ENCODE data around the gene SORT1.

Gene SORT1

DNA sequence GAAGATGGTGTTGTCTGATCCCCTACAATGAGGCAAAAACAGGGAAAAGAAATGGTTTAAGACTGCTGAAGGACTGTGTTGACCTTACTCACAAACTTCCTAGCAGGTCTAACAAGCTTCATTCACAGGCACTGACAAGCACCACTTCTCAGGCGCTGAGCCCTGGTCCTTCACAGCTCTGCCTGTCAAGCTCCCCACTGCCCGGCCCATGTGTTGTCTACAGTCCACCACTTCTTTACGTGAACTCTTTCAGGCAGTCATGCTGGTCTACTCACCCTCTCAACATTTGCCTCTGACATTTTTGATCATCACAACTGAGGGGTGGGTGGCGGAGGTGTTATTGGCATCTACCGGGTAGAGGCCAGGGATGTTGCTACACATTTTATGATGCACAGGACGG lies 50.2 kb downstream of the SORT1 start:
- H3K9ac ChIP-seq (ENCODE audit: low read length): no peak overlapping the region
- H3K27me3 ChIP-seq (ENCODE audit: low read length): no peaks in the 10 kb centered on the region
- TF ChIP-seq, protein P1, sequence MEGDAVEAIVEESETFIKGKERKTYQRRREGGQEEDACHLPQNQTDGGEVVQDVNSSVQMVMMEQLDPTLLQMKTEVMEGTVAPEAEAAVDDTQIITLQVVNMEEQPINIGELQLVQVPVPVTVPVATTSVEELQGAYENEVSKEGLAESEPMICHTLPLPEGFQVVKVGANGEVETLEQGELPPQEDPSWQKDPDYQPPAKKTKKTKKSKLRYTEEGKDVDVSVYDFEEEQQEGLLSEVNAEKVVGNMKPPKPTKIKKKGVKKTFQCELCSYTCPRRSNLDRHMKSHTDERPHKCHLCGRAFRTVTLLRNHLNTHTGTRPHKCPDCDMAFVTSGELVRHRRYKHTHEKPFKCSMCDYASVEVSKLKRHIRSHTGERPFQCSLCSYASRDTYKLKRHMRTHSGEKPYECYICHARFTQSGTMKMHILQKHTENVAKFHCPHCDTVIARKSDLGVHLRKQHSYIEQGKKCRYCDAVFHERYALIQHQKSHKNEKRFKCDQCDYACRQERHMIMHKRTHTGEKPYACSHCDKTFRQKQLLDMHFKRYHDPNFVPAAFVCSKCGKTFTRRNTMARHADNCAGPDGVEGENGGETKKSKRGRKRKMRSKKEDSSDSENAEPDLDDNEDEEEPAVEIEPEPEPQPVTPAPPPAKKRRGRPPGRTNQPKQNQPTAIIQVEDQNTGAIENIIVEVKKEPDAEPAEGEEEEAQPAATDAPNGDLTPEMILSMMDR (IDR thresholded peaks at IDR 0.05; ENCODE audit: insufficient read depth, low read length, poor library complexity, severe bottlenecking): no peak
- H3K79me2 ChIP-seq (ENCODE audit: insufficient read depth, low read length): no peaks in the 10 kb centered on the region
- no peaks in the 10 kb centered on the region for H4K20me1 ChIP-seq (ENCODE audit: low read depth, low read length)
- H3K36me3 ChIP-seq (ENCODE audit: low read length): no peaks in the 10 kb centered on the region
- H2AFZ ChIP-seq (ENCODE audit: low read depth, low read length, severe bottlenecking): no peak overlapping the region
- no peak overlapping the region for H3K27ac ChIP-seq (ENCODE audit: low read depth, low read length)
- H3K4me2 ChIP-seq (ENCODE audit: low read depth, low read length, poor library complexity, severe bottlenecking): no peak overlapping the region
- H3F3A ChIP-seq (ENCODE audit: insufficient read depth): no peaks in the 10 kb centered on the region
- H3K9me3 ChIP-seq (ENCODE audit: insufficient read depth, low read length): no peaks in the 10 kb centered on the region
- no peak overlapping the region for H3K4me3 ChIP-seq (ENCODE audit: insufficient read depth, low read length, poor library complexity, severe bottlenecking)
- H3K9me2 ChIP-seq (replicated peaks; ENCODE audit: insufficient read depth, low read length): no peaks in the 10 kb centered on the region

DNA sequence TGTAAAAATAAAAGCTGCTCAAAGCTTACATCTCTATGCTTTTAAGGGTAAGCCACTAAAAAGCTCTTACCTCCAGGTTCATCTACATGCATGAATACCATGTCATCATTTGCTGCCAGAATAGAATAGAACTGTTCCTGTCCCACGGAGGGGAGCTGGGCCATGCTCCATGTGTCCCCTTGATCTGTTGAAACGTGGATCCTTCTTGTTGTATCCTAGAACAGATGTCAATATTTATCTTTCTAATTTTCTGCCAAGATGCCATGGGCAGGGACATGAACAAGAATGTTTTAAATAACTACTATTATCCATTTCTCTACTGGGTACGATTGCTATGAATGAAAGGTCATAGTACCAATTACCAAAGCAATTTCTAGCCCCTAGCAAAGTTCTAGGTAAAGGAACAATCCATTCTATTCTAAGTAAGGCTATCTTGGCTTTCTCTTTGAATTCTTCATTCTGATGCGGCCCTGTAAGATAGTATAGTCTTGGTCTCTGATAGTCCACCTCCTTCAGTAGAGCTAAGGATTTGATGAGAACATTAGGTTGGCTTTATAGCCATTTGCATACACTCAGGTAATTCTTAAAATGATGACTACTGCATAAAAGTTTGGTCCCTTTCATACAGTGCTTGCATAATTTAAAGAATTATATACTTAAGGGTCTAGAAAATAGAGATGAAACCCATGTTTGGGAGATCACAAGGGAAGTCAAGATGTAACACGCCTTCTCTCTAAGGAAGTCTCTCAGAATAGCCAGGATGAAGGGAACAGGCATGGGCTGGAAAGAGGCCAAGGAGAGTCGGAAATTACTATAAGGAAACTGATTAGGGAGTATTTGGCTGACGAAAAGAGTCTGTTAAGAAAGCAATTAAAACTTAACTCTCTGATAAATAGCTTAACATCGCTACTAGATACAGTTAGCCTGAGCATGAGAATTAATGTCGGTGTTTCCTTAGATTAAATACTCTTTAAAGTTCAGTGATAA lies 55.5 kb downstream of the SORT1 start:
- H3K4me2 ChIP-seq (ENCODE audit: low read depth, low read length, poor library complexity, severe bottlenecking): no peak overlapping the region
- H2AFZ ChIP-seq (ENCODE audit: low read depth, low read length, severe bottlenecking): no peak overlapping the region
- H3K79me2 ChIP-seq (ENCODE audit: insufficient read depth, low read length): no peaks in the 10 kb centered on the region
- no peaks in the 10 kb centered on the region for H3K9me3 ChIP-seq (ENCODE audit: insufficient read depth, low read length)
- TF ChIP-seq EZH2phosphoT487 (conservative IDR thresholded peaks at IDR 0.05; ENCODE audit: low read length): no peak
- TF ChIP-seq, protein P1 (IDR thresholded peaks at IDR 0.05; ENCODE audit: insufficient read depth, low read length, poor library complexity, severe bottlenecking): no peak
- no peaks in the 10 kb centered on the region for H3K36me3 ChIP-seq (ENCODE audit: low read length)
- no peaks in the 10 kb centered on the region for H3F3A ChIP-seq (ENCODE audit: insufficient read depth)
- no peak overlapping the region for H3K9ac ChIP-seq (ENCODE audit: low read length)
- no peak overlapping the region for H3K4me3 ChIP-seq (ENCODE audit: insufficient read depth, low read length, poor library complexity, severe bottlenecking)
- H3K27ac ChIP-seq (ENCODE audit: low read depth, low read length): no peak overlapping the region
- no peaks in the 10 kb centered on the region for H3K9me2 ChIP-seq (replicated peaks; ENCODE audit: insufficient read depth, low read length)
- H3K27me3 ChIP-seq (ENCODE audit: low read length): no peaks in the 10 kb centered on the region
- H4K20me1 ChIP-seq (ENCODE audit: low read depth, low read length): no peaks in the 10 kb centered on the region

DNA sequence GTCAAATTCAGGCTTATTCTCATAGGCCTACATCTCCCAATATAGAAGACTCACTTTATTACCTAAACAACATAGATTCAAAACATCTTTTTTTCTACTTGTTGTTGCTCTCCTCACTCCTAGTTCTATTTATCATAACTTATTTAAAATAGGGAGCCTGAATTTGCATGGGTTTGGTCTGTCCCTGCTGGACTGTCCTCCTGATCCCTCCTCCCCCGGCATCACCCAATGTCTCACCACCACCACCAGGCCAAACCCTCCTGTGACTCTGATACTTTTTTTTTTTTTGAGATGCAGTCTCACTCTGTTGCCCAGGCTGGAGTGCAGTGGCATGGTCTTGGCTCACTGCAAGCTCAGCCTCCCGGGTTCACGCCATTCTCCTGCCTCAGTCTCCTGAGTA lies 59.1 kb downstream of the SORT1 start:
- Histone ChIP-seq H3K27ac (ENCODE audit: low read depth, low read length) (no peak overlapping the region), H3K27me3 (ENCODE audit: low read length) (no peaks in the 10 kb centered on the region), H3K79me2 (ENCODE audit: insufficient read depth, low read length) (no peaks in the 10 kb centered on the region), H3F3A (ENCODE audit: insufficient read depth) (no peaks in the 10 kb centered on the region), H3K9ac (ENCODE audit: low read length) (no peak overlapping the region), H3K9me3 (ENCODE audit: insufficient read depth, low read length) (no peaks in the 10 kb centered on the region), H3K4me2 (ENCODE audit: low read depth, low read length, poor library complexity, severe bottlenecking) (no peak overlapping the region), H3K4me3 (ENCODE audit: insufficient read depth, low read length, poor library complexity, severe bottlenecking) (no peak overlapping the region), H4K20me1 (ENCODE audit: low read depth, low read length) (no peaks in the 10 kb centered on the region), H3K36me3 (ENCODE audit: low read length) (no peaks in the 10 kb centered on the region), H2AFZ (ENCODE audit: low read depth, low read length, severe bottlenecking) (no peak overlapping the region), H3K9me2 (replicated peaks; ENCODE audit: insufficient read depth, low read length) (no peaks in the 10 kb centered on the region)
- TF ChIP-seq EZH2phosphoT487 (conservative IDR thresholded peaks at IDR 0.05; ENCODE audit: low read length): no peak
- TF ChIP-seq, protein P1 (IDR thresholded peaks at IDR 0.05; ENCODE audit: insufficient read depth, low read length, poor library complexity, severe bottlenecking): no peak

Data from SU-DHL-6 (cell line).